Central memory CD8-positive, alpha-beta T cell (primary cell): ENCODE results near the gene MSI1.
"Not testable (repeated sequence)": the region's sequence is repeated elsewhere in the genome, so short reads cannot be mapped to it uniquely, and the experiment has no call there.

Source experiments
- ATAC-seq: fragments of 150-1000 bp; cut with Tn5 transposase; replicated peaks from 2 replicates; pipeline ENCODE4 v1.10.0; 2022; ENCODE audit warnings: mild to moderate bottlenecking, moderate FRiP score, moderate number of reproducible peaks; ENCODE audit not compliant: poor library complexity, severe bottlenecking; ENCODE audit errors: extremely low read depth
- DNase-seq, 2 donors: peaks; one replicate each; pipeline ENCODE4 v3.0.0; 2021; ENCODE audit warnings: low spot score in 2 of 2
- H3K27ac Mint-ChIP-seq: one replicate; pipeline ENCODE4 v1.8.0; 2022; ENCODE audit warnings: low read depth, mild to moderate bottlenecking, moderate library complexity, mixed read lengths
- H3K27me3 Mint-ChIP-seq: one replicate; pipeline ENCODE4 v1.8.0; 2022; ENCODE audit warnings: mixed read lengths
- H3K36me3 Mint-ChIP-seq: one replicate; pipeline ENCODE4 v1.8.0; 2022; ENCODE audit warnings: mild to moderate bottlenecking, moderate library complexity, mixed read lengths; ENCODE audit not compliant: insufficient read depth
- H3K4me1 Mint-ChIP-seq: one replicate; pipeline ENCODE4 v1.8.0; 2022; ENCODE audit warnings: mixed read lengths
- H3K4me3 Mint-ChIP-seq: one replicate; pipeline ENCODE4 v1.8.0; 2022; ENCODE audit warnings: mild to moderate bottlenecking, moderate library complexity, mixed read lengths
- H3K9me3 Mint-ChIP-seq: one replicate; pipeline ENCODE4 v1.8.0; 2022; ENCODE audit warnings: mixed read lengths

MSI1 gene

DNA sequence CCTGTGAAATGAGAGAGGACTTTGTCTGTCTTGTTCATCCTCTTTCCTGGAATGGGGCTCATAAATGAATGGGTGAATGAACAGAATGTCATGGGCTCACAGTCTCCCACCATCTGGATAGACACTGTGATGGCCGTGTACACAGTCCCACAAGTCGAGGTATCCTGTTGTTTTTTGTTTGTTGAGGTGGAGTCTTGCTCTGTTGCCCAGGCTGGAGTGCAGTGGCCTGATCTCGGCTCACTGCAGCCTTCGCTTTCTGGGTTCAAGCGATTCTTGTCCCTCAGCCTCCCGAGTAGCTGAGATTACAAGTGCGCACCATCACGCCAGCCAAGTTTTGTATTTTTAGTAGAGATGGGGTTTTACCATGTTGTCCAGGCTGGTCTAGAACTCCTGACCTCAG lies 25.3 kb downstream of the MSI1 start:
- Mint-ChIP-seq H3K27ac (no peak overlapping the region), H3K4me3 (no peak overlapping the region), H3K9me3 (peaks cover 2% of the 10 kb centered on the region), H3K4me1 (no peaks in the 10 kb centered on the region), H3K27me3 (peaks cover 21% of the 10 kb centered on the region), H3K36me3 (peaks cover 2% of the 10 kb centered on the region)
- no peak for ATAC-seq
- DNase-seq: no peak

DNA sequence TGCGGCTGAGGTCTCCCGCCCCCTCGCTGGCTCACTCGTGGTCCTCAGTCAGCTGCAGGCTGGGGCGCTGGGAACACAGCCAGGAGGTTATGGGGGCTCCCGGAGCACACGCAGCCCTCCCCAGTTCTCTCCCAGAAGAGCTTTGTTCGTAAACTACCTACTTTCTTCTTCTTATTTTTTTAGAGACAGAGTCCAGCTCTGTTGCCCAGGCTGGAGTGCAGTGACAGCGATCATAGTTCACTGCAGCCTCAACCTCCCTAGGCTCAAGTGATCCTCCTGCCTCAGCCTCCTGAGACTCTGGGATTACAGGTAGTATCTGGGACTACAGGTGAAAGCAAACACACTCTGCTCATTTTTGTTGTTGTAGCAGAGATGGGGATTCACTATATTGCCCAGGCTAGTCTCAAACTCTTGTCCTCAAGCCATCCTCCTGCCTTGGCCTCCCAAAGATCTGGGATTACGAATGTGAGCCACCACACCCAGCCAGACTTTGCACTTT lies 25.9 kb downstream of the MSI1 start:
- Mint-ChIP-seq H3K9me3 (peaks cover 6% of the 10 kb centered on the region), H3K4me1 (no peaks in the 10 kb centered on the region), H3K36me3 (peaks cover 2% of the 10 kb centered on the region), H3K4me3 (no peak overlapping the region), H3K27me3 (peaks cover 26% of the 10 kb centered on the region), H3K27ac (no peak overlapping the region)
- no peak for DNase-seq
- ATAC-seq: no peak

DNA sequence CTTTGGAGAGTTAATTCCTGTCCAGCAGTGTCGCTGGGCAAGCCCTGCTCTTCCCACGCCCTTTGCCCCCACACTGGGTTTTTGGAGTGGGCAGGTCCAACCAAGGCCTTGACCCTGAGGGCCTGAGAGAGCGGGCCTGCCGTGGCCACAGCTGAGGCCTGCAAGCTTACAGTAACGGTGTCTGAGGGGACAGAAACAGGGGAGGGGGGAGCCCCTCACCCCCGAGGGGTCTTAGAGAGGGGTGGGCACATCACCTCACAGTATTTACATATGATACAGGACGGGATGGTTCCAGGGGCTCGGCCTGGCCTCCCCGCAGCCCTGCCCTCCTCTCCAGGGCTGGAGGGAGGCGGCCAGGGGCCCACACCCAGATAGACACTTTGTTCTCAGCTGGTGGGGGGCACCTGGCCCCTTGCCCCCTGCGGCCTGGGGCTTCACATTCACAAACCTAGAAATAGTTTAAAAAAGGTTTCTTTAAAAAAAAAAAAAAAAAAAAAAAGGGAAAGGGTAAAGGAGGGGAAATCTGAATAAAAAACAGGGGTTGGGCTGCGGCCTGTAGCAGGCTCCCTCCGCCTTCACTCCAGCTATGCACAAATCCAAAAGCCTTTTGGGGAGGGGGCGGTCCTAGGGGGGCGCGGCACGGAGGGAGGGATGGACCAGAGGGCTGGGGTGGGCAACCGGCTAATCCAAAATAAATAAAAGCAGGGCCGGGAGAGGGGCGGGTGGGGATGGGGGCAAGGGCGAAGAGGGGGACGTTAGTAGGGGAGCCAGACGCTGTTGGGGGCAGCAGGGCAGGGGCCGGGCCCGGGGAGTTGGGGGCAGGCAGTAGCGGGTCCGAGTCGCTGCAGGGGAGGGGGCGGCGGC lies 26.6 kb downstream of the MSI1 start:
- no peak for DNase-seq
- ATAC-seq: no peak
- peaks cover 32% of the 10 kb centered on the region for H3K27me3 Mint-ChIP-seq
- H3K9me3 Mint-ChIP-seq: peaks cover 13% of the 10 kb centered on the region
- H3K4me1 Mint-ChIP-seq: no peaks in the 10 kb centered on the region
- H3K27ac Mint-ChIP-seq: no peak overlapping the region
- no peak overlapping the region for H3K4me3 Mint-ChIP-seq
- no peaks in the 10 kb centered on the region for H3K36me3 Mint-ChIP-seq

DNA sequence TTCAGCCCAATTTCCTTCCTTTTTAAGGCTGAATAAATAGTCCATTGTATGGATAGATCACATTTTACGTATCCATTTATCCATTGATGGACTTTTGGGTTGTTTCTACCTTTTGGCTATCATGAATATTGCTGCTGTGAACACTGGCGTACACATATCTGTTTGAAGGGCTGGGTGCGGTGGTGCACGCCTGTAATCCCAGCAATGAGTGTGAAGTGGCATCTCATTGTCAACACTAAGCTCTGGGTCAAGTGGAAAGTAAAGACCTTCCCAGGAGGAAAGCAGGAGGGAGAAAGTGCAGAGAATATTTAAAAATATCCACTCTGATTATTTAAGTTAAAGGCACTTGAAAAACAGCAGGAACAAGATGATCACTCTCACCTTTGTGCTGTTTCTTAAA lies 29.7 kb downstream of the MSI1 start:
- H3K4me1 Mint-ChIP-seq: no peaks in the 10 kb centered on the region
- H3K4me3 Mint-ChIP-seq: no peak overlapping the region
- H3K36me3 Mint-ChIP-seq: peaks cover 3% of the 10 kb centered on the region
- peaks cover 15% of the 10 kb centered on the region for H3K9me3 Mint-ChIP-seq
- DNase-seq: no peak
- ATAC-seq: no peak
- no peak overlapping the region for H3K27ac Mint-ChIP-seq
- peaks cover 21% of the 10 kb centered on the region for H3K27me3 Mint-ChIP-seq

DNA sequence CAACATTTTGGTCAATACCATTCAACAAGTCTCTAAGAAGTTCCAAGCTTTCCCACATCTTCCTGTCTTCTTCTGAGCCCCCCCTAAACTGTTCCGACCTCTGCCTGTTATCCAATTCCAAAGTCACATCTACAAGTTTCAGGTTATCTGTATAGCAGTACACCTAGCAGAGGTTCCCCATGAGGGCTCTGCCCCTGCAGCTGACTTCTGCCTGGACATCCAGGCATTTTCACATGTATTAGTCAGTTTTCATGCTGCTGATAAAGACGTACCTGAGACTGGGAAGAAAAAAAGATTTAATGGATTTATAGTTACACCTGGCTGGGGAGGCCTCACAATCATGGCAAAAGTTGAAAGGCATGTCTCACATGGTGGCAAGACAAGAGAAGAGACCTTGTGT lies 31.2 kb downstream of the MSI1 start:
- Mint-ChIP-seq H3K27ac (no peak overlapping the region), H3K9me3 (peaks cover 15% of the 10 kb centered on the region), H3K36me3 (peaks cover 3% of the 10 kb centered on the region), H3K27me3 (peaks cover 21% of the 10 kb centered on the region), H3K4me1 (no peaks in the 10 kb centered on the region), H3K4me3 (no peak overlapping the region)
- ATAC-seq (no peak), DNase-seq (no peak)

DNA sequence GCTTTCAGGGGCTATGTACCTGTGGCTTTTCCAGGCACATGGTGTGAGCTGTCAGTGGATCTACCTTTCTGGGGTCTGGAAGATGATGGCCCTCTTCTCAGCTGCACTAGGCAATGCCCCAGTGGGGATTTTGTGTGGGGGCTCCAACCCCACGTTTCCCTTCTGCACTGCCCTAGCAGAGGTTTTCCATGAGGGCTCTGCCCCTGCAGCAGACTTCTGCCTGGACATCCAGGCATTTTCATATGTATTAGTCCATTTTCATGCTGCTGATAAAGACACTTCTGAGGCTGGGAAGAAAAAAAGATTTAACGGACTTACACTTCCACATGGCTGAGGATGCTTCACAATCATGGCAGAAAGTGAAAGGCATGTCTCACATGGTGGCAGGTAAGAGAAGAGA lies 32.6 kb downstream of the MSI1 start:
- H3K27ac Mint-ChIP-seq: not testable (repeated sequence)

DNA sequence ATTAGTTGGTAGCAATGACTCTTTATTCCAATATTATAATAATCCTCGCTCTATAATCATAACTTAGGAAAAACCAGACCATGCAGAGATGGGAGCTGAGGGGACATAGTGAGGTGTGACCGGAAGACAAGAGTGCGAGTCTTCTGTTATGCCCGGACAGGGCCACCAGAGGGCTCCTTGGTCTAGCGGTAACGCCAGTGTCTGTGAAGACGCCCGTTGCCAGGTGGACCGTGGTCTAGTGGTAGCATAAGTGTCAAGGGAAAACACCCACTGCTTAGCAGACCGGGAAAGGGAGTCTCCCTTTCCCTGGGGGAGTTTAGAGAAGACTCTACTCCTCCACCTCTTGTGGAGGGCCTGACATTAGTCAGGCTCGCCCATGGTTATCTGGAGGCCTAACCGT lies 33.5 kb downstream of the MSI1 start:
- not testable (repeated sequence) for H3K4me1 Mint-ChIP-seq, H3K4me3 Mint-ChIP-seq, ATAC-seq, H3K27ac Mint-ChIP-seq, DNase-seq, H3K36me3 Mint-ChIP-seq
- peaks cover 19% of the 10 kb centered on the region for H3K27me3 Mint-ChIP-seq
- peaks cover 15% of the 10 kb centered on the region for H3K9me3 Mint-ChIP-seq

More for the DNA sequence above, 32.6 kb downstream of the MSI1 start:
- not testable (repeated sequence) for H3K36me3 Mint-ChIP-seq, H3K4me1 Mint-ChIP-seq, ATAC-seq, H3K4me3 Mint-ChIP-seq, DNase-seq
- Mint-ChIP-seq H3K9me3 (peaks cover 15% of the 10 kb centered on the region), H3K27me3 (peaks cover 17% of the 10 kb centered on the region)

DNA sequence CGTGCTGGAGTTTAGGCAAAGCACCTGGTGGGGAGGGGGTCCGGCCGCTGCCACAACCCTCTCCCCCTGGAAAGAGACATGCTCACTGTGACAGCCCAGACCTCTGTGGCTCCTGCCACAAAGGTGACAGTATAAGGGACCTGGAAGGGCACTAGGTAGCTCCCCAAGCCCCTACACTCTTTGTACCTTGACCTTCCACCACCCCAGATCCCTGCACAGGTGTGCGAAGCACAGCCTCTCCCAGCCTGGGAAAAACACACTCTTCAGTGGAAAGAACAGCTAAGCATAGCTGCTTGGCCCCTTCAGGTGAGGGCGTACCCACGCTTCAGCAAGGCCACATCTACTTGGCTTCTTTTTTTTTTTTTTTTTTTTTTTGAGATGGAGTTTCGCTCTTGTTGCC lies 36.4 kb downstream of the MSI1 start:
- Mint-ChIP-seq H3K36me3 (peaks cover 3% of the 10 kb centered on the region), H3K9me3 (peaks cover 3% of the 10 kb centered on the region), H3K27me3 (peaks cover 11% of the 10 kb centered on the region), H3K4me1 (no peaks in the 10 kb centered on the region), H3K27ac (no peak overlapping the region), H3K4me3 (no peak overlapping the region)
- no peak for DNase-seq
- ATAC-seq: no peak

DNA sequence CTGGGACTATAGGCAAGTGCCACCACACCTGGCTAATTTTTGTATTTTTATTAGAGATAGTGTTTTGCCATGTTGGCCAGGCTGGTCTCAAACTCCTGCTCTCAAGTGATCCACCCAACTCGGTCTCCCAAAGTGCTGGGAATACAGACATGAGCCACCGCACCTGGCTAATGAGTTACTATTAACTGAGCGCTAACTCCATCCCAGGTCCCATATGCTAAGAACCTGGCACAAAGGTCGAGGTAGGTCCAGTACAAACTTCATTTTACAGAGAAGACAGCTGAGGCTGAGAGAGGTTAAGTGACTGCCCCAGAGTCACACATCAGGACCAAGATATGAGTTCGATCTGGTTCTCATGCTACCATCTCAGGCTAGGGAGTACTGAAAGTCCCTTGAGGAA lies 36.9 kb downstream of the MSI1 start:
- no peak overlapping the region for H3K4me3 Mint-ChIP-seq
- H3K36me3 Mint-ChIP-seq: peaks cover 3% of the 10 kb centered on the region
- H3K27ac Mint-ChIP-seq: no peak overlapping the region
- no peaks in the 10 kb centered on the region for H3K9me3 Mint-ChIP-seq
- no peaks in the 10 kb centered on the region for H3K4me1 Mint-ChIP-seq
- ATAC-seq: no peak
- no peak for DNase-seq
- peaks cover 11% of the 10 kb centered on the region for H3K27me3 Mint-ChIP-seq

DNA sequence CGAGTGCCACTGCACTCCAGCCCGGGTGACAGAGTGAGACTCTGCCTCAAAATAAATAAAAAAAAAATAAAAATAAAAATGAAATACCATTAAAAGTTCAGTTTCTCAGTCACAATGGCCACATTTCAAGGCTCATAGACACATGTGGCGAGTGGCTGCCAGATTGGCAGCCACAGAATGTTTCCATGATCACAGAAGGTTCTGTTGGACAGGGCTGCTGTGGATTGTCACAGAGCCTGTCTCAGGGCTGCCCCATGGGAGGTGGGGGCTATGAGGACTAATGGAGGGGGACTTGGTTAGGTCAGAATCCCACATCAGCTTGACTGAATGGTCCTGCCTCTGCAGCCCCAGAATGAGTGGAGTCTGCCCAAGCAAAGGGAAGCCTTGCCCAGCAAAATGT lies 37.6 kb downstream of the MSI1 start:
- DNase-seq (no peak), ATAC-seq (no peak)
- no peak overlapping the region for H3K27ac Mint-ChIP-seq
- H3K9me3 Mint-ChIP-seq: no peaks in the 10 kb centered on the region
- peaks cover 11% of the 10 kb centered on the region for H3K27me3 Mint-ChIP-seq
- no peaks in the 10 kb centered on the region for H3K4me1 Mint-ChIP-seq
- H3K4me3 Mint-ChIP-seq: no peak overlapping the region
- H3K36me3 Mint-ChIP-seq: no peaks in the 10 kb centered on the region

DNA sequence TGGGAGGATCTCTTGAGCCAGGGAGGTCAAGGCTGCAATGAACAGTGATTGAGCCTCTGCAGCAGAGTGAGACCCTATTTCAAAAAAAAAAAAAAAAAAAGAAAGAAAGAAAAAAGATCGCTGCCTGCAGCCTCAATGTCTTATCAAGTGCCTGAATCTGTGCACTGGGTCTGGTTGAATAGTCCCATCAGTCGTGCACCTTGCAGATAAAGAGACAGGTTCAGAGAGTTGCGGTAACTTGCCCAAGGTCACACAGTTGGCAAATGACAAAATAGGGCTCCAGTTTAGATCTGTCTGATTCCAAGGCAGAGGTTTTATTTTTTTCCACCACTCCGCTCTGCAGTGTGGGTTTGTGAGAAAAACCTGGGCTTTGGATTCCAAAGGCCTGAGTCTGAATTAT lies 40.7 kb downstream of the MSI1 start:
- no peak for ATAC-seq
- Mint-ChIP-seq H3K4me3 (no peak overlapping the region), H3K9me3 (no peaks in the 10 kb centered on the region)

DNA sequence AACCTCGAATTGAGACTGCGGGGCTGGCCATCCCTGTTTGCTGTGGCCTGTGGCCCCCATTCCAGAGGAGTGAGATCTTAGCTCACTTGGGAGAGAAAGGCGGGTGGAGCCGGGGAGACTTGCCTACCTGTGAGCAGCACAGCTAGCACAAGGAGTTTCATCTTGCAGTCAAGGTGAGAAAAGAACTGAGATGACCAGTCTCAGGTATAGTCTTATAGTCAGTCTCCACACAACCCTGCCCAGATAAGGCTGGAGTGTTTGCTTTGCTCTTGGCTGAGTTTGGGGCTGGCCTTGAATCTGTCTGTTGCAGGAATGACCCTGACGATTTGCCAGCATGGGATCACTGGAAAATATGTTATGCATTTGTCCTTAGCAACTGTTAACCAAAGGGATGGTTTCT lies 41.4 kb downstream of the MSI1 start, which contains the start of gene PLA2G1B:
Gene PLA2G1B, minus strand, starts transcription at position 187 of the 400 bp plus-strand sequence. Its CDS starts 26 bp downstream, at position 161.
- Mint-ChIP-seq H3K27ac (no peak within 1 kb of the TSS), H3K36me3 (peaks cover 3% of the 10 kb centered on the region), H3K4me3 (no peak within 1 kb of the TSS), H3K4me1 (peaks cover 11% of the 10 kb centered on the region), H3K27me3 (peaks cover 11% of the 10 kb centered on the region), H3K9me3 (no peaks in the 10 kb centered on the region)
- ATAC-seq: no peak
- no peak for DNase-seq

More for the DNA sequence above, 40.7 kb downstream of the MSI1 start:
- H3K27me3 Mint-ChIP-seq: peaks cover 11% of the 10 kb centered on the region
- DNase-seq: no peak
- peaks cover 3% of the 10 kb centered on the region for H3K36me3 Mint-ChIP-seq
- H3K27ac Mint-ChIP-seq: no peak overlapping the region
- H3K4me1 Mint-ChIP-seq: peaks cover 11% of the 10 kb centered on the region

DNA sequence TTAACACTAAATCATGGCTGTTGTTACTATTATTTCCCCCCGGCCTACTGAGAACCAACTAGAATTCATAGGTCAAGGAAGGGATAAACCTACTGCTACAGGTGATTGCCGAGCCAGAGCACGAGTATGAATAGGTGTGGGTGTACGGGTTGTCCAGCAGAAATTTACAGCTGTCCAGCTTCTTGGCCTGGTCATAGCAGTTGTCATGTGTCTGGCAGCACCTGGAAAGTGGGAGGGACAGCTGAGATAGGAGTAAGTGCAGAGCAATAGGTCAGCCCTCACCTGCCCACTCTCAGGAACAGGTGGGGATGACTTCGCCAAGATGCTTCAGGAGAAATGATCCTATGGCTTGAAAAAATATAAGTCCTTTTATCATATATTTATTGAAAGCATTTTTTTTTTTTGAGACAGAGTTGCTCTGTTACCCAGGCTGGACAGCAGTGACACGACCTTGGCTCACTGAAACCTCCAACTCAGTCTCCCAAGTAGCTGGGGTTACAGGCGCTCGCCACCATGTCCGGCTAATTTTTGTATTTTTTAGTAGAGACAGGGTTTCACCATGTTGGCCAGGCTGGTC lies 44.0 kb downstream of the MSI1 start:
- H3K27me3 Mint-ChIP-seq: no peaks in the 10 kb centered on the region
- H3K36me3 Mint-ChIP-seq: peaks cover 5% of the 10 kb centered on the region
- no peak overlapping the region for H3K27ac Mint-ChIP-seq
- no peak for ATAC-seq
- H3K4me1 Mint-ChIP-seq: peaks cover 11% of the 10 kb centered on the region
- DNase-seq: no peak
- H3K9me3 Mint-ChIP-seq: no peaks in the 10 kb centered on the region
- peak overlapping the region; percentile 89 for H3K4me3 Mint-ChIP-seq
